Measurements from ENCODE around the gene MYRFL.
"Not testable (repeated sequence)": the region's sequence is repeated elsewhere in the genome, so short reads cannot be mapped to it uniquely, and the experiment has no call there.

Gene MYRFL

GRCh38 chr12:69986114-69986513 is 161.1 kb downstream of the MYRFL start:
- no peak for DNase-seq (ENCODE audit: low read depth, low spot score)

GRCh38 chr12:69987579-69988091 is 162.6 kb downstream of the MYRFL start:
- DNase-seq (ENCODE audit: low read depth, low spot score) = no peak

GRCh38 chr12:69988481-69989321 is 163.7 kb downstream of the MYRFL start:
- DNase-seq (ENCODE audit: low read depth, low spot score) = no peak

GRCh38 chr12:69991690-69992288 is 166.8 kb downstream of the MYRFL start:
- no peak for DNase-seq (ENCODE audit: low read depth, low spot score)

GRCh38 chr12:69993433-69993832 is 168.4 kb downstream of the MYRFL start:
- DNase-seq (ENCODE audit: low read depth, low spot score) = no peak

- not testable (repeated sequence) for DNase-seq (ENCODE audit: low read depth, low spot score)
Measured at GRCh38 chr12:69994086-69994485, 169.1 kb downstream of the MYRFL start.

GRCh38 chr12:69994724-69995173 is 169.7 kb downstream of the MYRFL start:
- DNase-seq (ENCODE audit: low read depth, low spot score) = no peak

- DNase-seq (ENCODE audit: low read depth, low spot score) = no peak
Measured at GRCh38 chr12:69996241-69996640, 171.2 kb downstream of the MYRFL start.

GRCh38 chr12:69996722-69997121 is 171.7 kb downstream of the MYRFL start:
- no peak for DNase-seq (ENCODE audit: low read depth, low spot score)

- no peak for DNase-seq (ENCODE audit: low read depth, low spot score)
Measured at GRCh38 chr12:69998011-69998410, 173.0 kb downstream of the MYRFL start.

GRCh38 chr12:69998922-69999321 is 173.9 kb downstream of the MYRFL start:
- no peak for DNase-seq (ENCODE audit: low read depth, low spot score)

GRCh38 chr12:69999561-69999960 is 174.5 kb downstream of the MYRFL start:
- DNase-seq (ENCODE audit: low read depth, low spot score) = no peak

GRCh38 chr12:70002097-70002911 is 177.3 kb downstream of the MYRFL start:
- DNase-seq (ENCODE audit: low read depth, low spot score) = no peak

GRCh38 chr12:70002912-70003255 is 177.9 kb downstream of the MYRFL start:
- DNase-seq (ENCODE audit: low read depth, low spot score) = no peak

- DNase-seq (ENCODE audit: low read depth, low spot score) = no peak
Measured at GRCh38 chr12:70005864-70006618, 181.0 kb downstream of the MYRFL start.

- no peak for DNase-seq (ENCODE audit: low read depth, low spot score)
Measured at GRCh38 chr12:70006619-70006973, 181.6 kb downstream of the MYRFL start.

- no peak for DNase-seq (ENCODE audit: low read depth, low spot score)
Measured at GRCh38 chr12:70007687-70008086, 182.7 kb downstream of the MYRFL start.
